ELR (cell line): Measurements from ENCODE around the gene EXD3.

Experiments used
- DNase-seq: peaks from one replicate; pipeline ENCODE4 v3.0.0-alpha.2; 2015; ENCODE audit warnings: low read depth

Gene EXD3

DNA sequence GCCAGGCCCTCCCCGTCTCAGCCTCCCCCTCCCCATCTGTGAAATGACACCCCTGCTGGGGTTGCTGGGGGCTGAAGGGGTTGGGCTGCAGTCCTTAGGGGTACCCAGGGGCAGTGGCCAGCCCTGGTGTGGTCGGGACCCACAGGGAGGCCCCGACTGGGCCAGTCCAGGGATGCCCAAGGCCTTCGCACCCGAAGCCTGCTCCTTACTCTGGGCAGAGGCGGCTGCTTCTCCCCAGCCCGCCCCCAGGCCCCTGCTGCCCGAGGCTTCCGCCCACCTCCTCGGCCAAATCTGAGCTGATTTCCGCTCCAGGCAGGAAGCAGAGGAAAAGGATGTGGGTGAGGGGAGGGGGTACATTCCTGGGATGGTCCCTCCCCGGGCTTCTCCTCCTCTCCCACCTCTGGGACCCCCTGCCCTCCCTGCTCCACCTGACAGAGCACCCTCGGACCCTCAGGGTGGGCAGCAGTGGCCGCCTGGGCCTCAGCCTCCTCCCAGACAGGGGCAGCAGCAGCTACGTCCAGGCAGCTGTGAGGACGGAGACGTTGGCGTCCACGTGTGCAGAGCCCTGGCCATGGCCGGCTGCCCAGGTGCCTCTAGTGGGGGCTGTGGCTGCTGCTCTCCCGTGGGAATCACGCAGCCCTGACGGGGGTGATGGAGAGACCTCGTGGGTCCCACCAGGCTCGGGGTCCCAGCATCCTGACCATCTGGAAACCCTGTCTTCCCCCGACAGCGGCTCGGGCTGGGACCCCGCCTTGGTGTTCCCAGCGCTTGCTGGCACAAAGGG, 116.7 kb downstream of the EXD3 start:
- no peak for DNase-seq

DNA sequence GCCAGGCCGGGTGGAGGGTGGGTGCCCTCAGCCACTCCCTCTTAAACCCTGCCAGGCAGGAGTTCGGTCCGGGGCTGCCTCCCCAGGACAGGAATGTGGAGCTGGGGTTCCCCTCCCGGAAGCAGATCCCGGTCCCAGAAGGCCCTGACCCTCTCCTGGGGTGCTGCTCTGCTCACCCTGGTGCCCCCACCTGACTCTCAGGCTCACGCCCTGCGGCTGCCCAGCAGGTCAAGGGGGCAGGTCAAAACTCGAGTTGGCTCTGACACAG, 117.2 kb downstream of the EXD3 start:
- no peak for DNase-seq

DNA sequence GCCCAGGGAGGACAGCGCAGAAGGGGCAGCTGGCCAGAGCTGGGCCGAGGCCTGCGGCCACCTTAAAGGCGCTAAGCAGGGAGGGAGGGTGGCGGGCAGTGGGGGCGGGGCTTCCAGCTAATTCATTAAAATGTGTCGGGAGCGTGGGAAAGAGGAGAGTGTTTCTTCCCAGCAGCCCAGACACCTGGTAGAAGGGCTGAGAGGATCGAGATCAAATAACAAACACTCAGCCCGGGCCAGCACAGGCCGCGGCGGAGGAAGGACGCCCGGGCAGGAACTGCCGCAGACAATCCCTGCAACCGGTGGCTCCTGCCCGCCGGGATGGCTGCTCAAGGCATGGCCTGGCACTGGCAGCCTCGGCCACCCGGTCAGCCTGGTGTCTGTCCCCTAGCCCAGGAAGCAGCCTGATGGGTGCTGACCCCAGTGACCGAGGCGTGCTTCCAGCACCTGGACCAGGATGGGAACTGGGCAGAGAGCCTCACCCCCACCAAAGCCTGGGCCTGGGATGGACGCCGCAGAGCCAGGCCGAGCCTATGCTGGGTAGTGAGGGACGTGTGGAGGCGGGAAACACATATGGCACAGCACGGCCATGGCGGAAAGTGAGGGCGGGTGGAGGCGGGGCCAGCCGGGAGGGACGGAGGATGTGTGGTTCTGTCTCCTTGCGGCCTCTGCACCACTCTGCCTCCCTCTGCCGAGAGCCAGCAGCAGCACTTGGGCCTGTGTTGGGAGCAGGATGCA, 117.7 kb downstream of the EXD3 start:
- no peak for DNase-seq

GRCh38 chr9:137304383-137305059, 118.4 kb downstream of the EXD3 start:
- DNase-seq, result peak; percentile 32

GRCh38 chr9:137303893-137304382, 119.0 kb downstream of the EXD3 start:
- no peak for DNase-seq

- no peak for DNase-seq
Measured at GRCh38 chr9:137303151-137303892, 119.6 kb downstream of the EXD3 start.

GRCh38 chr9:137302449-137303150, 120.4 kb downstream of the EXD3 start:
- DNase-seq, result peak; percentile 74

DNA sequence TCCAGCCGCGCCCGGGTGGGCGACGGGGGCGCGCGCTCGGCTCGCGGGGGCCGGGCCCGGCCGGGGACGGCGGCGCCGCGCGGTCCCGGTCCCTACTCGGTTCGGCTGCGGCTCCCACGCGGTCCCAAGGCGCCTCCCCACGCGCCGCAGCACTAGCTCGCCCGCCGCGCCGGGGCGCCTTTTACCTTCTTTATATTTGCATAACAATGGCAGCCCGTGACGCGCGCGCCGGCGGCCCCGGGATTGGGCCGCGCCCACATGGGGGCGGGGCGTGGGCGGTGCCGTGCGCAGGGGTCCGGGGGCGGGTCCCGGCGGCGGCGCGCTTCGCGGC, 120.9 kb downstream of the EXD3 start, which contains the start of gene NRARP:
TSS of gene NRARP (minus strand) at position 154 of the 331 bp plus-strand sequence. CDS start 343 bp downstream, outside the sequence.
- DNase-seq, result peak; percentile 80

GRCh38 chr9:137301081-137301947, 121.6 kb downstream of the EXD3 start:
- DNase-seq, result peak; percentile 45

GRCh38 chr9:137300567-137301080, 122.3 kb downstream of the EXD3 start:
- peak; percentile 32 for DNase-seq

GRCh38 chr9:137299938-137300337, 123.0 kb downstream of the EXD3 start:
- DNase-seq, result no peak

DNA sequence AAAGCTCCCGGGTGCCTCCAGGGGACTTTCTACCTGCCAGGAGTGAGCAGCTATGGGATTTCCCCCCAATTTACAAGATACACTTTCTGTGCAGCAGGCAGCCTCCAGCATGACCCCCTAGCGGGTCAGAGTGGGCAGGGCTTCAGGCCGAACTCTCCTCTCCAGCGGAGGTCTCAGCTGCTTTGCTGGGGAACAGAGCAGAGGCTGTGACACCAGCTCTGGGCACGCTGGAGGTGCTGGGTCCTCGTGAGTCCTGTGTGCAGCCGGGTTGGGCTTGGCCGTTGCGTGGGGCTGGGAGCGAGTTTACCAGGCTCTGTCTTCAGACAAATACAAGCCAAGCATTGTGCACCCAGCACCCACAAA, 123.8 kb downstream of the EXD3 start:
- no peak for DNase-seq

DNA sequence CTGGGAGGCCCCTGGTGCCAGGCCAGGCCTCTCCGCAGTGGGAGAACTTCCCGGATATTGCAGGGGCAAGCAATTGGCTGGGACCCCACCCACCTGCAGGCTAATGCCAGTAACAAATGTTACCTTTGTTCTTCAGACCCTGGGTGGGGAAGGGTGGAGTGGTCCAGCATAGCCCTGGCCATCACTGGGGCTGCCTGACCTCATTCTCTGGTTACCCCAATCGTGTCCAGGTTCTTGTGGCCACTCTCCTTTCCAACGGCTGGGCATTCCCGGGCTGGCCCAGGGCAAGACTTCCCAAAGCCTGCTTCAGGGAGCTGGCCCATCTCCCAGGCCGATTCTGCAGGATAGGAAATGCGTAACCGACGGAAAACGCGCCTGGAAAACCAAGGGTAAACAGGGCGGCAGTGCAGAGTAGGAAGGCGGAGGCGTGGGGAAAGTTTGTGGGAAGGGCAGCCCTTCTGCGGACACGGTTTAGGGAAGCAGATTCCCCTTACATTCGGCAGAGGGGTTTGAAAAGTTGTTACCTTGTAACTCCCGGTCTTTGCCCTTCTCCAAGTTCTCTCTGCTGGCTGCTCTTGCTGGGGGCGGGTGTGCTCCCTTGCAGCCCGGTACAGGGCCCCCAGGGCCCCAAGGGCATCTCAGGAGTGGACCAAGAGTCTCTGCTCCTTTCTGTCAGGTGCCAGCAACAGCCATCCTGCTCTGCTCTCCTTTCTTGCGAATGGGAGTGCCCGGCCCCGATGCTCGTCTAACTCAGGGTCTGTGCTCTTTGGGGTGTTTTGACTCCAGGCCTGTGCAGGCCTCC, 124.4 kb downstream of the EXD3 start:
- no peak for DNase-seq

- no peak for DNase-seq
Measured at GRCh38 chr9:137297966-137298365, 125.0 kb downstream of the EXD3 start.

- DNase-seq, result peak; percentile 40
Measured at GRCh38 chr9:137296670-137297664, 126.0 kb downstream of the EXD3 start.

DNA sequence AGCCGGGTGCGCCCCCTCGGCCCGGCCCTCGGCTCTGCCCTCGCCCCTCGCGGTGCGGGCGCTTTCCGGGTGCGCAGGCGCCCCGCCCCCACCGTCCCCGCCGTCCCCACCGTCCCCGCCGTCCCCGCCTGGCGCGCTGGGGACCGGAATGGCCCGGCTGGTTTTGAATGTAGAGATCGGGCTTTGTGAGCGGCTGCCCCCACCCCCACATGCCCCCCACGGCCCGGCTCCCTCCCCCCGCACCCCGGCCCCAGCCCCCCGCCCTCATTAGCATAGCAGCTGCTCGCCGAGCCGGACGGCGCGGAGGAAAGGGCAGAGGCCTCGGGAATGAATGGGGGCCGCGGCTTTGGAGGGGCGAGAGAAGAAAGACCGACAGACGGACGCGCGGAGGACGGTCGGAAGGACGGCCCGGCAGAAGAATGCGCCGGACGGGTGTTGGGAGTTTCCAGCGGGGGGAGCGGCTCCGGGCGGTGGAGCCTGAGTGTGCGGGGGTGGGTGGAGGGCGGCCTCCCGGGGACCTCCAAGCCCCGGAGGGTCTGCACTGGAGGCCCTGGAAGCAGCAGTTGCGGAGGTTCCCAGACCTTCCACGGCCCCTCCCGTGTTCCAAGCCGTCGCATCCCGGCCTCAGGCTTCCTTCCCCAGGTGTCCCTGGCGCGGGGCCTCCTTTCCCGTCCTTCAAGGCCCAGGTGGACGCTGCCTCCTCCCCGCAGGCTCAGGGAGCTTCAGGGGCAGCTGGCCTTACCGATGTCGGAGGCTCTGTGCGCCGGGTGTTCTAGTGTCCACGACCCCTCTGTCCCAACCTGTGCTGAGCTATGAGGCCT, 126.9 kb downstream of the EXD3 start:
- DNase-seq, result no peak

DNA sequence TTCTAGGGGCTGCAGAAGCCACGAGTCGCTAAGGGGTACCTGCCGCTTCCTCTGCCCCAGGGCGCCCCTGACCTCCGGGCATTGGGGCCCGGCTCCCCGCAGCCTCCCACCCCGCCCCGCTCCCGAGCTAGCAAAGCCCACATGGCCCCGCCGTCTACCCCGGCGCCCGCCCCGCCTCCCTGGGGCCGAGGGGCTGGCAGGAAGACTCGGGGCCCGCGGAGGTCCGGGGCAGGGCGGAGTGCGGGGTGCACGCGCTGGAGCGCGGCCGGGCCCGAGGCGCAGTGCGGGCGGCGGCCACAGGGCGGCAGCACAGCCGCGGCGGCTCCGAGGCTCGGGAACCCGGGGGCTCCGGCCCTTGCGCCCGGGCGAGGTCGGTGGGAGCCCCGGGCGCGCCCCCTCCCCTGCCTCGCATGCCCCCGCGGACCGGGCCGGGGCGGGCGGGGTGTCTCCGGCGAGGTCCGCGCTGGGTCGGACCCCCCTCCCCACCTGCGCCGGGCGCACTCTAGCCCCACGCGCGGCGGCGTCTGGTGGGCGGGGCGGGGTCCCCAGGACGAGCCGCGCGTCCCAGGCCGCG, 127.6 kb downstream of the EXD3 start:
- DNase-seq, result peak; percentile 40
